Measurements from ENCODE around the gene CPN2.

The CPN2 gene
- total RNA-seq, result 0 to 0.07 (median 0) reads per million in 18 experiments

- no peak for DNase-seq
Measured at GRCh38 chr3:194351080-194351672, at the start of gene CPN2. Gene CPN2, minus strand, starts transcription at chr3:194351328. Its CDS starts 8,626 bp downstream, at chr3:194342702.

- DNase-seq, result peak in 1 of 2 donors; percentile 34
Measured at GRCh38 chr3:194399874-194400411, 48.8 kb upstream of the CPN2 start.

- DNase-seq, result no peak
Measured at GRCh38 chr3:194399166-194399565, 48.0 kb upstream of the CPN2 start, which contains the start of gene GP5. Gene GP5, minus strand, starts transcription at chr3:194399266. Its CDS starts 984 bp downstream, at chr3:194398282.

GRCh38 chr3:194397757-194398312 lies 46.7 kb upstream of the CPN2 start:
- no peak for DNase-seq

- no peak for DNase-seq
Measured at GRCh38 chr3:194396859-194397756, 46.0 kb upstream of the CPN2 start.

GRCh38 chr3:194396539-194396858 lies 45.4 kb upstream of the CPN2 start:
- no peak for DNase-seq

- no peak for DNase-seq
Measured at GRCh38 chr3:194395778-194396538, 44.8 kb upstream of the CPN2 start.

GRCh38 chr3:194395212-194395611 lies 44.1 kb upstream of the CPN2 start:
- DNase-seq, result no peak

GRCh38 chr3:194392576-194392975 lies 41.4 kb upstream of the CPN2 start:
- DNase-seq, result no peak

GRCh38 chr3:194390835-194391234 lies 39.7 kb upstream of the CPN2 start:
- DNase-seq, result no peak

GRCh38 chr3:194389269-194389668 lies 38.1 kb upstream of the CPN2 start:
- DNase-seq, result no peak

GRCh38 chr3:194387926-194388418 lies 36.8 kb upstream of the CPN2 start:
- no peak for DNase-seq

- no peak for DNase-seq
Measured at GRCh38 chr3:194387276-194387675, 36.1 kb upstream of the CPN2 start.

- no peak for DNase-seq
Measured at GRCh38 chr3:194386648-194387047, 35.5 kb upstream of the CPN2 start.

GRCh38 chr3:194386066-194386465 lies 34.9 kb upstream of the CPN2 start:
- DNase-seq, result no peak

GRCh38 chr3:194384569-194385001 lies 33.5 kb upstream of the CPN2 start:
- DNase-seq, result no peak

- no peak for DNase-seq
Measured at GRCh38 chr3:194384156-194384555, 33.0 kb upstream of the CPN2 start.

GRCh38 chr3:194383276-194383940 lies 32.3 kb upstream of the CPN2 start:
- no peak for DNase-seq

GRCh38 chr3:194382892-194383223 lies 31.7 kb upstream of the CPN2 start:
- no peak for DNase-seq

GRCh38 chr3:194382196-194382891 lies 31.2 kb upstream of the CPN2 start:
- DNase-seq, result no peak

- no peak for DNase-seq
Measured at GRCh38 chr3:194381460-194381875, 30.3 kb upstream of the CPN2 start.
